IPS-18c (cell line): ENCODE data around the gene JTB.

Source experiments
- H3K4me3 ChIP-seq: 2 replicates; pipeline ENCODE4 v1.7.0; 2013; ENCODE audit warnings: low read depth, mild to moderate bottlenecking, low read length, moderate library complexity; ENCODE audit not compliant: insufficient read depth
- H3K9me3 ChIP-seq: one replicate; pipeline ENCODE4 v1.6.1; 2013; ENCODE audit warnings: mild to moderate bottlenecking, low read length, moderate library complexity; ENCODE audit not compliant: control insufficient read depth, insufficient read depth

Gene JTB

DNA sequence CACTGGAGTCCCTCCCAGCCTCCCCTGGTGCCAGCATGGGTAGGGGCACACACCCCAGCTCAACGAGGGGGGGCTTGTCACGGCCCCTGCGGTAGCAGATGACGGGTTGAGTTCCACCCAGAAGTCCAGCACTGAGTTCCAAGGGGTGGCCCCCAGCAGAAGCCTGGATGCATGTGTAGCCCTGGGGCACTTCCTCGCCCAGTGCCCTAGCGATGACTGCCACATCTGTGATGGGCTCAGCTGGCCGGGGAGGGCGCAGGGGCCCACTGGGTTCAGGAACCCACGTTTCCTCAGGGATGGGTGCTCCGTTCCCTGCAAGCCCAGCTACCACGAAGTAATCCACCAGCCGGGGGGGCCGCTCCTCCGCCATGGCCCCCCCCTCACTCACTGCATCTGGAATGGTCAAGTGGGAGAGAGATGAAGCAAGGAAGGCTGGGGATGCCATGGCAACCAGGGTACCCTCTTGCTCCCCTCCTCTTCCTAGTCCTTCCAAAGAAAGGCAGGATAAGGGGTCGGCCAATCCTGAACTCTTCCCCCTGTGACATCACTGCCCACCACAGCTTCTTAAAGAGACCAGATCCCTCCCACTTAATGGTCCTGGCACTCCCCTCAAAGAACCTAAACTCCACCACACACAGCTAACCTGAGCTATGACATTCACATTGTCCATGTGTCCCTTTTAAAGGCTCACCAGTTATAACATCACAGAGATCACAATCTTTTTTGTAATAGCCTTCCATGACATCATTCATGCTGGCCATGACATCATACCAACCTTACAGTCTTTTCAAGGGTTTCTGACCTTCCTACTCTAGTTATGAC, 33.3 kb downstream of the JTB start:
- no peak overlapping the region for H3K4me3 ChIP-seq

DNA sequence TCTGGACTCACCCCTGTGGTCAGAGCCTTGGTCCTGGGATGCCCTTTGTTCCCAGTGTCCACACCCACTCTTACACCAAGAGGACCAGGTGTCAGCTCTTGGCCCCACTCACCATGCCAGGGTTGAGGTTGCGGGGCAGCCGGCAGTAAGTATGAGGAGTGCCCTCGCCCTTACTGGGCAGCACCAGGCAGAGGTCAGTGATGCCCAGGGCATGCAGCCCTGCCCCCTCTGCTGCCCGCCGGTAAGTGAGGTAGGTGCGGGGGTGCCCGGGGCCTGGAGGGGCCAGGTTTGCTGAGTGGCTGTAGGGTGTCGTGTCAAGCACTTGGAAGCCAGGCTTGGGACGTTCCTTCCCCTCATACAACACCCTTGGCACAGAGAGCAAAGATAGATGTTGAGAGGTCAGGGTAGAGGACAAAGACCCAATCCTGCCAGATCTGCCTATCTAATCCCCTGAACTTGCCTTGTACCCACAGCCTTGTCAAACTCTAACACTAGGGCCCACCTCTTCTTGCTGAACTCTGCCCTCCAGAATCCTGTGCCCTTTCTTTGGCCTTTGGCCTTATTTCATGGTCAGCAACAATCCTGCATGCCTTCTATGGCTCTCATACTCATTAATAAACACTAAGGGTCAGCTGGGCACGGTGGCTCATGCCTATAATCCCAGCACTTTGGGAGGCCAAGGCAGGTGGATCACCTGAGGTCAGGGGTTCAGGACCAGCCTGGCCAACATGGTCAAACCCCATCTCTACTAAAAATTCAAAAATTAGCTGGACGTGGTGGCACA, 34.5 kb downstream of the JTB start:
- Histone ChIP-seq H3K9me3 (no peaks in the 10 kb centered on the region), H3K4me3 (no peak overlapping the region)

More for the DNA sequence above, 33.3 kb downstream of the JTB start:
- H3K9me3 ChIP-seq = no peaks in the 10 kb centered on the region

GRCh38 chr1:153941826-153942725, 35.4 kb downstream of the JTB start:
- H3K4me3 ChIP-seq = no peak overlapping the region

DNA sequence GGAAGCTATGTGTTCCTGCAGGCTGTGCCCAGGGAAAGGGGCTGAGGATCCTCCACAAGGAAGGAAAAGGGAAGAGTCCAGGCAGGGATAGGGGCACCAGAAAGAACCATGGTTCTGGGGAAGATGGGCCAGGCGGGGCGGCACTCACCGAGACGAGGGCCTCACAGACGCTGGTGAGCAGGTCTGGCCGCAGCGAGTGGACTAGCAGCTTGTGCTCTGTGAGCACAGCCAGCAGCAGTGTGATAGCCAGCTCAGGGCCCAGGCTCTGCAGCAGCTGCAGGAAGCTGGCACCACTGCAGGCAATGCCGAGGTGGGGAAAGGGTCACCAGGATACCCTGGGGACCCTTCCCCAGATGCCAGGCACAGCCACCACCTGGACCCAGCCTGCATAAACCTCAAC, 36.7 kb downstream of the JTB start:
- Histone ChIP-seq H3K9me3 (no peaks in the 10 kb centered on the region), H3K4me3 (no peak overlapping the region)

More at GRCh38 chr1:153941826-153942725, 35.4 kb downstream of the JTB start:
- H3K9me3 ChIP-seq = no peaks in the 10 kb centered on the region

DNA sequence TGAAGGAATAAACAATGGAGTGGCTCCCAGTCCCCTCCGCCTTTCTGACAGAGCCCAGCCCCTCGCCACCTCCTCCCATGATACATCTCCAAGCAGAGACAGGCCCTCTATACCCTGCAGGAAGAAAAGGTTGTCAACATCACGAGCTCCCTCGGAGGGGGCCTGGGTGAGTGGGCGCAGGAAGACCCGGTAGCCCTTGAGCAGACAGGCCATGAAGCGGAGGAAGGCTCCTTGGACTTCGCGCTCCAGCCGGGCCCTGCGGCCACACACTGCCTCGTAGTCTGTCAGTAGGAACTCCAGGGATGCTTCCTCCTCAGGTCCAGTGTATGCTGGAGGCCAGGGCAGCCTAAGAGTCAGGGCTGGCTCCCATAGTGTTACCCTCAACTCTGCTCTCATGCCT, 38.0 kb downstream of the JTB start:
- Histone ChIP-seq H3K9me3 (no peaks in the 10 kb centered on the region), H3K4me3 (no peak overlapping the region)

- H3K9me3 ChIP-seq = no peaks in the 10 kb centered on the region
Observed at GRCh38 chr1:153938996-153939395, 38.5 kb downstream of the JTB start.

GRCh38 chr1:153937331-153937730, 40.1 kb downstream of the JTB start:
- Histone ChIP-seq H3K4me3 (no peak overlapping the region), H3K9me3 (no peaks in the 10 kb centered on the region)

More at GRCh38 chr1:153938996-153939395, 38.5 kb downstream of the JTB start:
- no peak overlapping the region for H3K4me3 ChIP-seq

GRCh38 chr1:153936011-153936802, 41.3 kb downstream of the JTB start:
- Histone ChIP-seq H3K4me3 (no peak overlapping the region), H3K9me3 (no peaks in the 10 kb centered on the region)

- H3K4me3 ChIP-seq = no peak overlapping the region
- H3K9me3 ChIP-seq = no peaks in the 10 kb centered on the region
Observed at GRCh38 chr1:153934746-153935145, 42.7 kb downstream of the JTB start.

DNA sequence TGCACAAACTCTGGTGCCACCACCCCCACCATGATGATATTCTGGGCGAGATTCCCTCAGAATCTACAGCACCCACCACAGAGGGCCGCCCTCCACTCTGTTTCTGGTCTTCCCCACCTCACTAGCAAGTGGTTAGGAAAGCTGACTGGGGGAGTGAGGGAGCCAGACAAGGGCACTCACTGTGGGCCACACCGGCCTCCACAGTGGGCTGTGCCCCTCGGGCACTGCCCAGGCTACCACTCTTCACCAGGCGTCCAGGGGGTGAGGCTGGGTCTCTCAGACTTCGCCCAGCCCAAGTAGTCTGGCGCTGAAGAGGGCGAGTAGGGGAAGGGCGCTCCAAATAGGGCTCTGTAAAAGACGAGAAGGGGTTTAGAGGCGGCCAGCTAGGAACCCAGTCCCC, 43.5 kb downstream of the JTB start:
- Histone ChIP-seq H3K4me3 (no peak overlapping the region), H3K9me3 (no peaks in the 10 kb centered on the region)

- Histone ChIP-seq H3K4me3 (no peak overlapping the region), H3K9me3 (no peaks in the 10 kb centered on the region)
Observed at GRCh38 chr1:153933430-153933829, 44.0 kb downstream of the JTB start.

DNA sequence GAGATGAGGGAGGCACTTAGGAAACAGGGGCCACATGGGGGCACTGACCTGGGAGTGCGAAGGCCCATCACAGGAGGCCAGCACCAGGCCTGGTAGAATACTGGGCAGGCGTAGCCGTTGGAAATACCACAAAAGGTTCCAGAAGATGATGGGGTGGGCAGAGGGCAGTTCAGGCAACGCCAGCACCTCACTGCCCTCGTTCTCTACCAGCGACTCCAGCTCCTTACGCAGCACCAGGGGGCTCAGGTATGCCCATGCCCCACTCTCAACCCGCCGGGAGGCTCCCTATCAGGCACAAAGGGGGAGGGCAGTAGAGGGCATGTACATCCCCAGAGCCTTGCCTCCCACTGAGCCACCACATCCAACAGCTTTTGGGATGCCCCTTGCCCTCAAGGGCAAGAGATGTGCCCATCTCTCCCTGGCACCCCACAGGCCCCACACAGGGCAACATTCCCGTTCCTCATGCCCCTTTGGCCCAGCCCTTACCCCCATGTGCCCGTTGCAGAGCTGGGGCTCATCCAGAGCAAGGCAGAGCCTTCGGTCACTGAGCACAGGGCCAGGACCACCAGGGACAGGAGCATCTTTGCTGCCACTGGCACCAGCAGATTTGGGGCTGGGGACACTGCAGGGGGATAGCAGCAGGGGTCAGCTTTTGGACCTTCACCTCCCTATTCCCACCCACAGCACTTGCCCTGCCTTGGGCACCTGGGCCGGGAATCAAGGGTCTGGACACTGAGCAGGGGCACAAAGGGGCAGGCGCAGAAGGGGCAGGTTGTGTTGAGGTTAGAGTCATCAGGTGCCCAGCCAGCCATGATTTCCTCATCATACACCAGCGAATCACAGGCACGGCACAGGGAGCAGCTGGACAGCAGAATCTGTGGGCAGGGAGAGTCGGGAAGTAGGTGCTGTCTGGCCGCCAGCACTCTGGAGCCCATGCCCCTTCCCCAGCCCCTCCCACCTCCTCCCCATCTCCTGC, 45.0 kb downstream of the JTB start:
- H3K9me3 ChIP-seq = no peaks in the 10 kb centered on the region
- H3K4me3 ChIP-seq = no peak overlapping the region

GRCh38 chr1:153929981-153930948, 47.2 kb downstream of the JTB start:
- no peak overlapping the region for H3K4me3 ChIP-seq
- no peaks in the 10 kb centered on the region for H3K9me3 ChIP-seq

- no peaks in the 10 kb centered on the region for H3K9me3 ChIP-seq
Observed at GRCh38 chr1:153929426-153929825, 48.0 kb downstream of the JTB start.

More at GRCh38 chr1:153929426-153929825, 48.0 kb downstream of the JTB start:
- H3K4me3 ChIP-seq = no peak overlapping the region
